Measurements from ENCODE around the gene PEX1.
"Not testable (repeated sequence)": the region's sequence is repeated elsewhere in the genome, so short reads cannot be mapped to it uniquely, and the experiment has no call there.

Gene PEX1

DNA sequence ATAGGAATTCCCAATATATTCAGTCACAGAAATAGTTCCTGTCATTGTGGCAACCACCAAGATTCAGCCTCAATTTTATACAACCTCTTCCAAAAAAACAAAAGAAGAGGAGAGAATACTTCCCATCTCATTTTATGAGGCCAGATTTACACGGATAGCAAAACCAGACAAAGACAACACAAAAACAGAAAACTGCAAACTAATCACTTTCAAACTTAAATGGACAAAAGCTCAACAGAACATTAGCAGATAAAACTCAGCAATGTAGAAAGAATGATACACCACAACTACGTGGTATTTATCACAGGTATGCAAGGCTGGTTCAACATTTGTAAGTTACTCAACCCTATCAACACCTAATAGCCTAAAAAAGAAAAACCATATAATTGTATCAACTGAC lies 22.0 kb downstream of the PEX1 start:
- no peak for DNase-seq (ENCODE audit: low read depth in 2 of 2, low spot score in 1 of 2)

DNA sequence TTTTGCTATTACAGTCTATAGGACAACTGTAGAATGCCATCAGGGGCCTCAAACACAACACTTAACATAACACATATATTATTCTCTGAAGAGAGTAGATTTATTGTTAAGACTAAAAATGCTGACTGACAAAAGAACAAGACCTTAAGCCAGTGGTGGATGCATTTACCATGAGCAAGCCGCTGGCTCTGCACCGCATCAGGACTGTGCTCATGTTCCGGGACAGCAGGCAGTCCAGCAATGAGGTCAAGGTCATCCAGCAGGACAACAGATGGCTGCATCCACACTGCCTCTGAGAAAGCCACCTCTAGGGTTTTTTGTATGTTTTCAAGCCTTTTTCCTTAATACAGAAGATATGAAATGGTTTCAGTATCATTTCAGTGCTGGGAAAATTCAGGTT lies 23.8 kb downstream of the PEX1 start:
- DNase-seq (ENCODE audit: low read depth in 2 of 2, low spot score in 1 of 2), result no peak

DNA sequence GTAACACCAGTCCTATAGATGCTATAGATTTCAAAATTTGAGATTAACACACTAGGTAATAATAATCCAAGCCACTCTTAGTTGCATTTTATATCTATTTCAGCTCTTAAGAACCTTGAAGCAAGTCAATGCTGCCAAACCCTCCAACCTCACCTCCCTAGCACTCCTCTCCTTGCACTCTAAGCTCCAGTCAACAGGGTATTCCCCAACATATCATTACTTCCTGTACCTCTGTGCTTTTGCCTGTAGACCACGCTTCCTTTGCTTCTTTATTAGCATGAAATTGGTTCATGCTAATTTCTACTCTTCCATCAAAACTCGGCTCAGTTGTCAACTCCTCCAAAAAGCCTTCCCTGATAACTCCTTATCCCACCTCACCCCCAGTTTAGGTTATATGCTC lies 24.6 kb downstream of the PEX1 start:
- DNase-seq (ENCODE audit: low read depth in 2 of 2, low spot score in 1 of 2), result no peak

DNA sequence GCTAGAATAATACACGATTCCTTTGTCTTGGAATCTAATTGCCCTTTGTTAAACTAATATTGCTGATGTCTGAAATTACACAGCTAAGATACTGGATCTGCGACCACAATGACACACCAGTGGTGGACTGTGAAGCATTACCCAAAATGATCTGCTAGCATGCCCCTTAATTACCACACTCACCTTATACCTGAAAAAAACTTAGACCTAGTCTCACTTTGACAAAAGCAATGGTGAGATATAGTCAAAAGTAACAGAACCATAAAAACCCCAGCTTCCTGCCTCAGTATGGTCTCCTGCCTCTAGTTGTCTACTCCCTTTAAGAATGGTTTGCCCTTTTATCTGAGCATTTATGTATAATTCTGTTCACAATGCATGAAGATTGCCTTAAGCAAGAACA lies 29.8 kb downstream of the PEX1 start:
- no peak for DNase-seq (ENCODE audit: low read depth in 2 of 2, low spot score in 1 of 2)

DNA sequence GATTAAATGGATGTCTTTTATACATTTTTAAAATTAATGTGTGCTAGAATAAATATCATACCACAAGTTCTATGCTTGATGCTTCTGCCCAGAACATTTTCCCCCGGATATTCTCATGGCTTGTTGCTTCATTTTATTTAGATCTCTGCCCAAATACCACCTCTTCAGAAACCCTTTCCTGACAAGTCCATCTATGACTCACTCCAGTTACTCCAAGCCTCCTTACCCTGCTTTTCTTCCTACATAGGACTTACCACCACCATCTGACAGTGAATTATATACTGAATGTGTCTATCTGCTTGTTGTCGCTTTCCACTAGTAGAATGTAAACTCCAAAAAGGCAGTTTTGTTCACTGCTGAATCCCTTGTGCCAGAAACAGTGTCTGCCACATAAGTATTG lies 31.4 kb downstream of the PEX1 start:
- DNase-seq (ENCODE audit: low read depth in 2 of 2, low spot score in 1 of 2), result no peak

DNA sequence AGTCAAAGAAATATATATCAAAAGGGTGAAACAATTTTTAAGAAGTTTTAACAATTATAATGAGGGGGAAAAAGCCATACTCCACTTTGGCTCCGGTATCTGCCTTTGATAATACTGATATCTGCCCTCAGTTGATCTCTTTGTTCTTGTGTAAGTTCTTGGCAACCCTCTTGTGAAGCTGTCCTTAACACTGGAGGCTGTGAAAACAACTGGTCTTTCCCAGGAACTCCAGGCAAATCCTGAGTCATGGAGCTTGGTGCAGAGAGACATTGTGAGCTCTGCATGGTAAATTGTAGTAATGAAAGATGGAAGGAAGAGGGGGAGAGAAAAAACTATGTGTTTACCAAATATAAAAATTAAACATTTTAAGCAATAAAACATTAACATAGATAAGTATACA lies 38.7 kb downstream of the PEX1 start:
- no peak for DNase-seq (ENCODE audit: low read depth in 2 of 2, low spot score in 1 of 2)

DNA sequence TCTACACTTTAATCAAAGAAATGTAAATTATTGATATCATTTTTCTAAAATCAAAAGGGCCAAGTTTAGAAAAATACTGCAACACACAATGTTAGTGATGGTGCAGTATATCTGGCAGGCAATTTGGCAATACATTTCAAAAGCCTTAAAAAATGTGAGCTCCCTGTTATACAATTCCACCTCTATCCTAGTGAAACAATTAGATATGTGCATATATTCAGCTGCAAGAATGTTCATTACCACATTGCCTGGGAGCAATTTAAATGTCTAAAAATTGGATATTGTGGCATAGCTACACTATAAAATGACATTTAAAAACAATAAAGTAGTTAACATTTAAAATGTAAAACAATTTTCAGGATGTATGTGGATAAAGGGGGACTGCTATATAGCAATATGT lies 40.5 kb downstream of the PEX1 start:
- no peak for DNase-seq (ENCODE audit: low read depth in 2 of 2, low spot score in 1 of 2)

DNA sequence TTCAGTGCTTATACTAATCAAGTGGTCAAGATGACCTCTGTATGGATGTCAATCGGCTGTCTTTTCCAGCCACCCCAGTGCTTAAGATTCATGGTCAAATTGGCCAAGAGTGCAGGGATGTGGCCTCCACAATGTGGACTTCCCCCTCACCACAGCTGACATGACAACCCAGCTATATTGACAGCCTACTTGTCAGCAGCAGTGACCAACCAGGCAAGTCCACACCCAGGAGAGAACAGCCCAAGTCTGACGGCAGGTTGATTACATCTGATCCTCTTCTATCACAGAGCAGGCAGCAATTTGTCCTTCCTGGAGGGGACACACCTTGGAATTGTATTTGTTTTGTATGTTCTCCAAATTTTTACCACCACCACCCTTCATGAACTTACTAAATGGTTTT lies 42.3 kb downstream of the PEX1 start:
- no peak for DNase-seq (ENCODE audit: low read depth in 2 of 2, low spot score in 1 of 2)

DNA sequence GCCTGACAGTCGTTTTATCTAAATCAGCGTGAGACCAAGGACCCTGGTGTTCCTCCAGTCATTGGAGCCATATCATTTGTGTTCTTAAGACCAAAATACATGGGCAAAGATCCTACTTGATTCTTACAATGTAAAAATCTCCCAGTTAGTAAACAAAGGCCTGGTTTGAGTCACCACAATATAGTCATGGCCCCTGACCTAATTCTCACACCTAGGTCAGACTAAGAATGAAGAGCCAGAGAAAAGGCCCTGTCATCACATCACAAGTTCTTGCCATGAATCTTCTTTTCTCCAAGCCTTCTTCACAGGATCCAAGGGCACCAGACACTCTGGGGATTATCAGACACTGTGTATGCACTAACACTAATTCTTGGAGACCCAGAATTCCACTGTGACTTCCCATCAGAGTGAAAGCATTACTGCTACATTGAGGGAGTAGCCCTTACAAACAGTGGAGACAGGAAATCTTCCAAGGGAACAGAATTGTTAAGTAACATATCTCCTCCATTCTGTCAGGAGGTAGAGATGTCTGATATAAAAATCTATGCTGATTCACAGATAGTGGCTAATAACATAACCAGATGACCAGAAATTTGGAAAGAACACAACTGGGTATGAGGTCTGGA lies 42.9 kb downstream of the PEX1 start:
- no peak for DNase-seq (ENCODE audit: low read depth in 2 of 2, low spot score in 1 of 2)

DNA sequence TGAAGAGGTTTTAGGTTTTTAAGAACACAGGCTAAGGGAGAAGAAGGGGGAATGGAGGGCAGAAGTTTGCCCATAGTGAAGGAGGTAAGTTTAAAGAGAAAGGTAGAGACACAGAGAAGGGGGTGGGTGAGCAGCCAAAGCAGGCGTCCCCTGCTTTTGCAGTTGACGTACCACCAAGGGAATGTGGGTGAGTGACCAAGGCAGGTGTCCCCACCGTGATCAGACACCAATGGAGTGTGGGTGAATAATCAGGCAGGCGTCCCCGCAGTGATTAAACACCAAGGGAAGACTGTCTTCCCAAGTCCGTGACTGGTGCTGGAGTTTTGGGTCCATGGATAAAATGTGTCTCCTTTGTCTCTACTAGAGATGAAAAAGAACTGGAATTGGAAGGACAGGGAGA lies 44.1 kb downstream of the PEX1 start:
- not testable (repeated sequence) for DNase-seq (ENCODE audit: low read depth in 2 of 2, low spot score in 1 of 2)

DNA sequence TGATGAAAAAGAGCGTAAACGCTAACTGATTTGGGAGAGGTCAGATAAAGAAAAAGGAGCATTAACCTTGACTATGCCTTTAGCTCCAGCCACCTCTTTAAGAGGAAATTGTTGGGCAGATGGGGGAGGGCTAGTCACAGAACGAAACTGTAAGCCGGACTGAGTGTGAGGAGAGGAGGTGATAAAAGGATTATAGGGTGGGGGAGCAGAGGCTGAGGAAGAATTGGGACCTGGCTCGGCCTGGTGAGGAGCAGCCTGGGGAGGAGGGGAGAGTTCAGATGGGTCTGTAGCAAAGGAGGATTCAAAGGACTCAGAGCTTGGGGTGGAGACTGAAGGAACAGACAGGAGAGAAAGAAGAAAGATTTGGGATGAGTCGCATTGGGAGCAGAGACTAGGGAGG lies 44.7 kb downstream of the PEX1 start:
- DNase-seq (ENCODE audit: low read depth in 2 of 2, low spot score in 1 of 2), result not testable (repeated sequence)

DNA sequence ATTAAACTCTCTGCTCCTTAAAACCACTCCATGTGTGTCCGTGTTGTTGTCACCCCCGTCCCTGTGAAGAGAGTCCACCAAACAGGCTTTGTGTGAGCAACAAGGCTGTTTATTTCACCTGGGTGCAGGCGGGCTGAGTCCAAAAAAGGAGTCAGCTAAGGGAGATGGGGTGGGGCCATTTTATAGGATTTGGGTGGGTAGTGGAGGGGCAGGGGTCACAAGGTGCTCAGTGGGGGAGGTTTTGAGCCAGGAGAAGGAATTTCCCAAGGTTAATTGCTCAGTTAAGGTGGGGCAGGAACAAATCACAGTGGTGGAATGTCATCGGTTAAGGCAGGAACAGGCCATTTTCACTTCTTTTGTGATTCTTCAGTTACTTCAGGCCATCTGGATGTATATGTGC lies 49.2 kb downstream of the PEX1 start:
- not testable (repeated sequence) for DNase-seq (ENCODE audit: low read depth in 2 of 2, low spot score in 1 of 2)

DNA sequence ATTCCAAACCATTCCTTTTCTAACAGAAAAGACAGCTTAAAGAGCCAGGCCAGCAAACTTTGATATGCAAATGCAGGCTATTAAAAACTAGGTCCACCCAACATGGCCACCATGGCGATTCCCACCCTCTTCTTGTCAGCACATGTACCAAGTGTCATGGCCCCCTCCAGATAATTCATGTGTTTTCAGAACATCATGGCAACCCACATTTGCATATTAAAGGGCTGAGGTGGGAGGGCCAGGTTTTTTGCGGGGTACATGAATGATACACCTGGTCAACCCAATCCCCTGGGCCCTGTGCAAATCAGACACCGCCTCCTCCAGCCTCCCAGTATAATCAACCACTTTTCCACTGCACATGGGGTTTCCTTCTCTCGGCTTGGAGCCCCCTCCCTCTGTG lies 49.6 kb downstream of the PEX1 start:
- no peak for DNase-seq (ENCODE audit: low read depth in 2 of 2, low spot score in 1 of 2)

DNA sequence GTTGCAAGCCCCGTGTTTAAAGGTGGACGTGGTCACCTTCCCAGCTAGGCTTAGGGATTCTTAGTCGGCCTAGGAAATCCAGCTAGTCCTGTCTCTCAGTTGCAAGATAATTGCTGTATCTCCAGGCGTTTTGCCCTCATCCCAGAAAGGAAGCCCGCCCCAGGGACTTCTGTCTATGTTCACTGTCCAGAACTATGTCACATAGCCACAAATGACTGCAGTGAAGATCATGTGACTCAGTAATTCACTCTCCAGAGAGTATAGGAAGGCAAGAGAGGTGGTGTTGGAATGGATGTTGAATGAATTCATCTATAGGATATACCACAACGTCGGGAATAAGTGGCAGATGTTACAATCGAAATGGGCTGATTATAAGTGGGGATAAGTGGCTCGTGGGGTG lies 50.2 kb downstream of the PEX1 start:
- no peak for DNase-seq (ENCODE audit: low read depth in 2 of 2, low spot score in 1 of 2)

DNA sequence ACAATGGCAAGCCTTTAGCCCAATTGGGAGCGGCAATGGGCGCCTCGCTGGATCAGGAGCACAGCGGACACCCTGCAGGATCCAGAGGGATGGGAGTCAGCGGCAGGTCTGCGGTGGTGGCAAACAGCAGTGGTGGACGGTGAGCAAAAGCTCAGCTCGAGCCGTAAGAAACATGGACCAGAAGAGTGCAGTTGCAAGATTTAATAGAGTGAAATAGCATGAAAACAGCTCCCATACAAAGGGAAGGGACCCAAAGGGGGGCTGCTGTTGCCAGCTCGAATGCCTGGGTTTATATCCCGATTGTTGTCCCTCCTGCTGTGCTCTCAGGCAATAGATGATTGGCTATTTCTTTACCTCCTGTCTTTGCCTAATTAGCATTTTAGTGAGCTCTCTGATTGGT lies 50.6 kb downstream of the PEX1 start, which contains the start of gene ERVW-1:
Gene ERVW-1, minus strand, starts transcription at position 266 of the 400 bp plus-strand sequence. CDS start 7,565 bp downstream, outside the sequence.
- DNase-seq (ENCODE audit: low read depth in 2 of 2, low spot score in 1 of 2), result not testable (repeated sequence)

DNA sequence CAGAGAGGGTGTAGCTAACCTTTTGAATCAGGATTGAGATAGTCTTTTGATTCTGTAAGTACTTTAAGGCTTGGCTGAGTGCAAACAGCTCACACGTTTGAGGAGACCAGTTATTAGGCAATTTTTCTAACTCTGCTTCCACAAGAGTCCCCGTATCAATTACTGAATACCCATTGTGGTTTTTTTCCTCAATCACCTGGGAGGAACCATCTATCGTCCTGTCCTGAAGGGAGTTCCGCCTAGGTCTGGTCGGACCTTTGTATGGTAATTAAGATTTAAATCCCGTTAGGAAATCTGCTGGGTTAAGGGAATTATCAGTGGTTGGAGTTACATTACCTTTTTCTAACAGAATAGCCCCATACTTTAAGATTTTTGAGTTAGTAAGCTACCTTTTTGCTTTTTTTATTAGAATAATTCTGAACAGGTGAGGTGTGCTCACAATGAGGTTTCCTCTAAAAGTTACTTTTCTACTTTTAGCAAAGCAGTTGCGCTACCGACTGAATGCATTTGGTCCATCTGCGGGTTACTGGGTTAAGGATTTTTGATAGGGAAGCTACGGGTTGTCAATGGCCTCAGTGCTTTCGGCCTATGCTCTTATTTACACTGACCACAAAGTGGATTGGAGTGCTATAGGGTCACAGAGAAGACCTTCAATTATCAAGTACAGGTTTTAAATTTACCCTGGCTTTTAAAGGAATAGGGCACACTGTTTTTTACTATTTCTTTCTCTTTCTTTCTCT lies 52.3 kb downstream of the PEX1 start:
- not testable (repeated sequence) for DNase-seq (ENCODE audit: low read depth in 2 of 2, low spot score in 1 of 2)

DNA sequence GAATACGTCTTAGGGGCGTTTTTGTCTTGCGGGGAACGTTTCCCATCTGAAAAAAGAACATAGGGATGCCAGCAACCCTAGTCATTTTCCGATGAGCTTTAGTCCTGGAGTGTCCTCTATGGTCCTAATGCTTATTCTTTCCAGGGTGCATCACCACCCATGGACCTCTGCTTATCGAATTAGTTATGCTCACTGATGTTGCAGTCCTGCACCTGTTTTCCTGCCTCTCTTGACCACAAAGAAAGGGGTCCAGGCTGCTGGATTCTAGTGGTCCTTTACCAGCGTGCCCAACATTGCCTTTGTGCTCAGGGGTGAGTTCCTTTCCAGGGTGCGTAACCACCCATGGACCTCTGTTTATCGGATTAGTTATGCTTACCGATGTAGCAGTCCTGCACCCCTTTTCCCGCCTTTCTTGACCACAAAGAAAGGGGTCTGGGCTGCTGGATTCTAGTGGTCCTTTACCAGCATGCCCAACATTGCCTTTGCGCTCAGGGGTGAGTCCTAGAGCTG lies 53.0 kb downstream of the PEX1 start:
- DNase-seq (ENCODE audit: low read depth in 2 of 2, low spot score in 1 of 2), result not testable (repeated sequence)

DNA sequence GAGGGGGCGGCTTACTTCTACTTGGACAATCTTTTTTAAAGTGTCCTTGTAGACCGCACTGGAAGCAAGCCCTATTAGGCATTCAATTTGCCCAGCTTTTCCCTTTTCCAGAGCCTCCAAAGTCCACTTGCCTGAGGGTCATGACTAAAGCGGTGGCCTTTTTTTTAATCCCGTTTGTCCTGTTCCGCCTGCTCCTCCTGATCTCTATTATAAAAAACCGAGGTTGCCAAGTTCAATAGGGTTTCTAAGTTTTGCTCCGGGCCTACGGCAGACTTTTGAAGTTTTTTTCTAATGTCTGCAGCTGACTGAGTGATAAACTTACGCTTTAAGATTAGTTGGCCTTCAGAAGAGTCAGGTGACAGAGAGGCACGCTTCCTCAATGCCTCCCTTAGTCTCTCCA lies 54.3 kb downstream of the PEX1 start:
- not testable (repeated sequence) for DNase-seq (ENCODE audit: low read depth in 2 of 2, low spot score in 1 of 2)

DNA sequence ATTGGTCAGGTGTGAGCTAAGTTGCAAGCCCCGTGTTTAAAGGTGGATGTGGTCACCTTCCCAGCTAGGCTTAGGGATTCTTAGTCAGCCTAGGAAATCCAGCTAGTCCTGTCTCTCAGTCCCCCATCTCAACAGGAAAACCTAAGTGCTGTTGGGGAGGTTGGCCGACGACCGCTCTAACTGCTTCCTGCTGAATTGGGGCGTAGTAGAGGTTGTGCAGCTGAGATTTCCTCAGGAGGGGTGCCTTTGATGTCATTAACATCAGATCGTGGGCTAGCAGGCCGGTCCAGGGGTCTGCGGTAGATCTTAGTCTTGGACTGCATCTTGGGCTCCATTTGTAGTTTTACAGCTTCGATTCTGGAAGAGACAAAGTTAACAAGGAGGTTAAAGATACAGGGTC lies 59.7 kb downstream of the PEX1 start:
- not testable (repeated sequence) for DNase-seq (ENCODE audit: low read depth in 2 of 2, low spot score in 1 of 2)

DNA sequence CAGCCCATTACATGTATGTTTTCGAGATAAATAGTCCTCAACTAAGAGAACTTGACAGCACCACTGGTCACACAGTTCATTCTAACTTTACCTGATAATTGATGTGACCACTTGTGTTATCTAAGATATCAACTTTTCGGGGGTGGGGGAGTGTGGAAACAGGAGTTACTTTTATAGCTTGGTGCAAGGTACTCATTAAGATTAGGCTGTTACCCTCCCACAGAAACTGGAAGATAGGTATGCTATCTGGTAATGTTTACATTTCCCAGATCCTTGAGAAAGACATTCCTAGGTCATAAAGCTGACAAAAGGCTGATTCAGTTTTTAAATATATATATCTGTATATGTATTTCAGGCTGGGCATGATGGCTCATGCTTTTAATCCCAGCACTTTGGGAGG lies 61.6 kb downstream of the PEX1 start:
- DNase-seq (ENCODE audit: low read depth in 2 of 2, low spot score in 1 of 2), result no peak

DNA sequence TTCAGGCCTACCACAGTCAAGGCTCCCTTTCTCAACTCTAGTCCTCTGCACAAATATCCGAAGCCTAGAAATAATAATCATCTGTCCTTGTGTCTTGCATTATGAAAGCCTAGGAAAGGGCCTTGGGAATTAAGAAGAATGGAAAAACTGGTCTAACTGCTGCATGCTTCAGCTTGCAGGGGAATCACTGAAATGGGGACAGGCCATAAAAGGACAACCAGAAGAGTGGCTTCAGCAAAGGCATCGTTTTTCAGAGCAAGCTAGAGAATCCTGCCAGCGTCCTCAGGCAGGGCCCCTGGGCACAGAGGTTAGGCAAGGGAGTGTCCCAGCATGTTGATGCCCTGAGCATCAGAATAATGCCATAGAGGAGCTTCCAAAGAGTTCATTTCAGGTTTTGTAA lies 63.8 kb downstream of the PEX1 start:
- no peak for DNase-seq (ENCODE audit: low read depth in 2 of 2, low spot score in 1 of 2)

DNA sequence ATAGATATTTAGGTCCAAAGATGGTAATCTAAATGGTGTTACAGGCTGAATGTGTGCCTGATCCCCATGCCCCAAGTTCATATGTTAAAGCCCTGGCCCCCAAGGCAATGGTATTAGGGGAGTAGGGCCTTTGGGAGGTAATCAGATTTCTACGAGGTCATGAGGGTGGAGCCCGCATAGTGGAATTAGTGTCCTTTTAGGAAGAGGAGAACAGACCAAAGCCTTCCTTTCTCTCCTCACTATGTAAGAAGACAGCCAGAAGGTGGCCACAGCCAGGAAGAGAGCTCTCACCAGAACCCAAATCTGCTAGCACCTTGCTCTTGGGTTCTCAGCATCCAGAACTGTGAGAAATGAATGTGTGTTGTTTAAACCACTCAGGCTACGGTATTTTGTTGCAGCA lies 65.8 kb downstream of the PEX1 start:
- DNase-seq (ENCODE audit: low read depth in 2 of 2, low spot score in 1 of 2), result no peak

Measured in stimulated activated CD8-positive, alpha-beta memory T cell treated with anti-CD3 and anti-CD28 coated beads, Interleukin-4, amount 100 ng/mL, for 4 hours (primary cell).